H1 (cell line): Measurements from ENCODE around the gene TMCC3. TPM values are rescaled to one million over a fixed set of nuclear protein-coding genes. Genes with fewer than 3 reads are reported as not detected.

Source experiments
- CTCF ChIA-PET: fragments of 300-600 bp; sonication (Branson Sonifier 250); formaldehyde crosslinking; loops from one replicate; lab custom pipeline; 2021; ENCODE audit not compliant: partially characterized antibody; lab: Charles Lee
- POLR2A ChIA-PET: fragments of 300-600 bp; sonication (Branson Sonifier 250); formaldehyde crosslinking; loops from one replicate; lab custom pipeline; 2021; ENCODE audit warnings: inconsistent platforms; ENCODE audit not compliant: partially characterized antibody; lab: Charles Lee
- DNase-seq, 2 experiments: peaks; one replicate each; pipeline versions ENCODE4 v3.0.0 to v3.0.0-alpha.2; 2010 to 2022; ENCODE audit warnings: low spot score in 2 of 2, low read depth in 1 of 2, mixed read lengths in 1 of 2
- FAIRE-seq: peaks from 2 replicates; lab custom pipeline; 2011; peaks lifted over from hg19 to GRCh38; lab: Jason Lieb, UNC
- H2AFZ ChIP-seq: 2 replicates; pipeline ENCODE4 v1.8.1; 2012; ENCODE audit warnings: low read length, inconsistent platforms
- H2AK5ac ChIP-seq: 2 replicates; pipeline ENCODE4 v1.6.1; 2013; ENCODE audit warnings: low read depth, low read length
- H2BK120ac ChIP-seq: replicated peaks from 2 replicates; pipeline ENCODE3; 2013; ENCODE audit warnings: low read depth, low read length, inconsistent platforms
- H2BK12ac ChIP-seq: 2 replicates; pipeline ENCODE4 v1.6.1; 2013; ENCODE audit warnings: low read depth, low read length
- H2BK15ac ChIP-seq: 2 replicates; pipeline ENCODE4 v1.6.1; 2013; ENCODE audit warnings: low read length
- H2BK20ac ChIP-seq: 2 replicates; pipeline ENCODE4 v1.6.1; 2013; ENCODE audit warnings: low read length
- H2BK5ac ChIP-seq: 2 replicates; pipeline ENCODE4 v1.6.1; 2013; ENCODE audit warnings: low read depth, low read length
- H3K14ac ChIP-seq: 2 replicates; pipeline ENCODE4 v1.6.1; 2013; ENCODE audit warnings: inconsistent platforms; ENCODE audit not compliant: insufficient read length
- H3K18ac ChIP-seq: 2 replicates; pipeline ENCODE4 v1.6.1; 2013; ENCODE audit warnings: low read length; ENCODE audit errors: extremely low read depth
- H3K23ac ChIP-seq: 2 replicates; pipeline ENCODE4 v1.6.1; 2013; ENCODE audit warnings: inconsistent platforms; ENCODE audit not compliant: insufficient read length
- H3K23me2 ChIP-seq: 2 replicates; pipeline ENCODE4 v1.6.1; 2013; ENCODE audit warnings: low read depth, low read length
- H3K27ac ChIP-seq: 2 replicates; pipeline ENCODE4 v1.6.1; 2011; ENCODE audit warnings: low read depth, low read length, inconsistent platforms
- H3K27me3 ChIP-seq, 4 experiments: replicated peaks in 1 of 4; 1 replicate in 1 of 4; 2 replicates in 3 of 4; pipeline versions ENCODE4 v1.6.1 to v1.8.1; 2011 to 2013; ENCODE audit warnings: low read length in 3 of 4, mild to moderate bottlenecking in 3 of 4, inconsistent platforms in 2 of 4, mixed read lengths in 2 of 4, moderate library complexity in 1 of 4; ENCODE audit not compliant: control insufficient read depth in 3 of 4, insufficient read depth in 3 of 4; ENCODE audit errors: extremely low read depth in 1 of 4
- H3K36me3 ChIP-seq, 4 experiments: 2 replicates each; pipeline versions ENCODE4 v1.6.1 to v1.8.1; 2011 to 2013; ENCODE audit warnings: mild to moderate bottlenecking in 4 of 4, low read length in 3 of 4, moderate library complexity in 2 of 4, control low read depth in 1 of 4, inconsistent platforms in 1 of 4; ENCODE audit not compliant: insufficient read depth in 4 of 4, control insufficient read depth in 2 of 4
- H3K4ac ChIP-seq: replicated peaks from 2 replicates; pipeline ENCODE3; 2013; ENCODE audit warnings: low read length, low read depth, mixed read lengths, inconsistent platforms; ENCODE audit not compliant: insufficient read length
- H3K4me1 ChIP-seq, 4 experiments: replicated peaks in 1 of 4; 1 replicate in 1 of 4; 2 replicates in 3 of 4; pipeline versions ENCODE4 v1.6.1 to v1.8.1; 2011 to 2013; ENCODE audit warnings: low read length in 3 of 4, inconsistent platforms in 2 of 4, mixed read lengths in 1 of 4; ENCODE audit not compliant: insufficient read depth in 4 of 4, control insufficient read depth in 3 of 4
- H3K4me2 ChIP-seq, 2 experiments: 2 replicates each; pipeline versions ENCODE4 v1.6.1 to v1.8.1; 2011 to 2013; ENCODE audit warnings: low read depth in 2 of 2, low read length in 2 of 2, control low read depth in 1 of 2, inconsistent platforms in 1 of 2, mild to moderate bottlenecking in 1 of 2; ENCODE audit not compliant: insufficient read depth in 1 of 2
- H3K4me3 ChIP-seq, 4 experiments: fragments of 200-600, 300-600 bp in 1 of 4; sonication (generic), shearing (Covaris generic), sonication (Bioruptor Twin) in 1 of 4; 2 replicates each; pipeline versions ENCODE4 v1.5.1 to v1.8.1; 2011 to 2016; ENCODE audit warnings: low read length in 4 of 4, low read depth in 3 of 4, control low read depth in 2 of 4, inconsistent platforms in 2 of 4, mild to moderate bottlenecking in 2 of 4, mixed read lengths in 1 of 4, moderate library complexity in 1 of 4; ENCODE audit not compliant: insufficient read depth in 2 of 4; ENCODE audit errors: extremely low read depth in 1 of 4
- H3K56ac ChIP-seq: replicated peaks from 2 replicates; pipeline ENCODE3; 2013; ENCODE audit warnings: low read depth, mild to moderate bottlenecking, mixed read lengths, low read length, inconsistent platforms; ENCODE audit not compliant: insufficient read length
- H3K79me1 ChIP-seq: 2 replicates; pipeline ENCODE4 v1.6.1; 2013; ENCODE audit warnings: low read depth, low read length, control low read depth
- H3K79me2 ChIP-seq, 2 experiments: 2 replicates each; pipeline versions ENCODE4 v1.6.1 to v1.8.1; 2012 to 2013; ENCODE audit warnings: low read length in 2 of 2, mild to moderate bottlenecking in 2 of 2, inconsistent platforms in 1 of 2; ENCODE audit not compliant: insufficient read depth in 2 of 2, control insufficient read depth in 1 of 2
- H3K9ac ChIP-seq, 4 experiments: replicated peaks in 1 of 4; 1 replicate in 1 of 4; 2 replicates in 3 of 4; pipeline versions ENCODE4 v1.6.1 to v1.8.1; 2011 to 2013; ENCODE audit warnings: low read depth in 3 of 4, low read length in 3 of 4, control low read depth in 2 of 4, mild to moderate bottlenecking in 2 of 4, moderate library complexity in 2 of 4, inconsistent platforms in 1 of 4; ENCODE audit errors: extremely low read depth in 1 of 4
- H3K9me3 ChIP-seq, 2 experiments: 2 replicates each; pipeline versions ENCODE4 v1.6.1 to v1.8.1; 2012 to 2013; ENCODE audit warnings: mild to moderate bottlenecking in 2 of 2, moderate library complexity in 2 of 2, control low read depth in 1 of 2, inconsistent platforms in 1 of 2, low read depth in 1 of 2, low read length in 1 of 2, mixed read lengths in 1 of 2; ENCODE audit not compliant: insufficient read depth in 2 of 2
- H4K20me1 ChIP-seq, 2 experiments: replicated peaks in 1 of 2; 2 replicates each; pipeline versions ENCODE3 to v1.8.1; 2011 to 2013; ENCODE audit warnings: inconsistent platforms in 2 of 2, low read length in 2 of 2, mild to moderate bottlenecking in 1 of 2; ENCODE audit not compliant: insufficient read depth in 2 of 2, control insufficient read depth in 1 of 2
- H4K5ac ChIP-seq: 2 replicates; pipeline ENCODE4 v1.6.1; 2013; ENCODE audit warnings: low read length, low read depth, mixed read lengths, inconsistent platforms; ENCODE audit not compliant: insufficient read length
- H4K8ac ChIP-seq: 2 replicates; pipeline ENCODE4 v1.8.0; 2013; ENCODE audit warnings: mild to moderate bottlenecking, moderate library complexity, low read length, inconsistent platforms; ENCODE audit not compliant: insufficient read depth; ENCODE audit errors: extremely low read depth
- H4K91ac ChIP-seq: replicated peaks from 2 replicates; pipeline ENCODE3; 2013; ENCODE audit warnings: low read length, mixed read lengths, inconsistent platforms; ENCODE audit not compliant: insufficient read length
- ASH2L ChIP-seq: fragments of 200-600, 300-600 bp; sonication (generic); IDR thresholded peaks from one replicate; pipeline ENCODE4 v1.7.1; 2017; ENCODE audit warnings: low read length
- BCL11A ChIP-seq, 2 experiments: IDR thresholded peaks; one replicate each; pipeline ENCODE4 v1.6.1; 2011; ENCODE audit warnings: low read depth in 2 of 2, low read length in 2 of 2, mild to moderate bottlenecking in 2 of 2
- CTCF ChIP-seq, 3 experiments: IDR thresholded peaks; 1 replicate in 2 of 3; 2 replicates in 1 of 3; pipeline versions ENCODE4 v1.5.1 to v1.6.1; 2011; ENCODE audit warnings: low read length in 3 of 3, mild to moderate bottlenecking in 3 of 3, inconsistent platforms in 2 of 3, low read depth in 1 of 3, moderate library complexity in 1 of 3; ENCODE audit not compliant: insufficient read depth in 1 of 3; ENCODE audit errors: control extremely low read depth in 1 of 3
- E2F6 ChIP-seq: IDR thresholded peaks from 2 replicates; pipeline ENCODE4 v1.6.1; 2012; ENCODE audit warnings: inconsistent platforms
- FOSL1 ChIP-seq: IDR thresholded peaks from 2 replicates; pipeline ENCODE4 v1.6.1; 2011; ENCODE audit warnings: mild to moderate bottlenecking, low read depth, low read length, moderate library complexity; ENCODE audit not compliant: insufficient read depth
- RNF2 ChIP-seq: fragments of 200-900, 300-1000 bp; sonication (generic); IDR thresholded peaks from 2 replicates; pipeline ENCODE4 v1.7.1; 2016; ENCODE audit warnings: borderline replicate concordance, low read depth, mild to moderate bottlenecking, antibody characterized with exemption, low read length; ENCODE audit not compliant: poor library complexity, severe bottlenecking; ENCODE audit errors: missing control alignments
- SAP30 ChIP-seq: fragments of 300-600 bp; sonication (generic); IDR thresholded peaks from 2 replicates; pipeline ENCODE4 v1.7.1; 2012; ENCODE audit warnings: low read length, moderate library complexity, mild to moderate bottlenecking, inconsistent platforms; ENCODE audit not compliant: insufficient read depth, insufficient replicate concordance
- SIX5 ChIP-seq: IDR thresholded peaks from 2 replicates; pipeline ENCODE4 v1.6.1; 2011; ENCODE audit warnings: mild to moderate bottlenecking, low read depth, low read length
- WGBS, 2 experiments: shearing (Covaris generic) in 1 of 2; methylation state at CpG; one replicate each; pipeline versions ENCODE4 v1.1.6 to v1.1.7; 2013 to 2015; ENCODE audit warnings: low lambda C conversion rate in 2 of 2, mixed read lengths in 2 of 2, inconsistent platforms in 1 of 2, low coverage in 1 of 2, missing lambda C conversion rate in 1 of 2; ENCODE audit not compliant: insufficient replicate concordance in 2 of 2, insufficient coverage in 1 of 2, insufficient read length in 1 of 2; ENCODE audit errors: extremely low coverage in 1 of 2, missing lambda C conversion rate in 1 of 2; 5-methylcytosine and 5-hydroxymethylcytosine counted together
- polyA plus RNA-seq, 7 experiments: library from polyadenylated mRNA; depleted of rRNA in 3 of 7; stranded (reverse) in 5 of 7; unstranded in 2 of 7; fragments of >200 nt in 5 of 7; fragments of 200-250 nt in 2 of 7; gene quantifications; 1 replicate in 5 of 7; 2 replicates in 1 of 7; 4 replicates in 1 of 7; pipeline versions ENCODE4 v1.2.1 to v1.2.3, GENCODE V29; 2011 to 2013; ENCODE audit warnings: missing spikeins in 2 of 7, mixed read lengths in 2 of 7
- total RNA-seq: library from RNA; stranded (reverse); fragmentation: NEBNext Ultra II Directional; extraction: Animal tissue kit (Norgen Biotek cat#: 25700); gene quantifications from 2 replicates; pipeline ENCODE4 v1.2.1, GENCODE V29; 2021

TMCC3 gene
- total and polyA plus RNA-seq, 2 of the 8 experiments (the other 6 are each of a cell fraction or from before 2014, with no cell fraction given) = 1.7 to 4.1 TPM

GRCh38 chr12:94592080-94592479 lies 58.3 kb downstream of the TMCC3 start:
- no peak overlapping the region for H2AK5ac ChIP-seq
- no peak overlapping the region for H3K4ac ChIP-seq
- no peak overlapping the region for H3K18ac ChIP-seq
- ChIA-PET POLR2A (no interaction called here), CTCF (interaction anchor here (0.6 kb wide), 1 partner anchor 22 kb away, joined by 3 read pairs; no protein-coding TSS in a partner anchor)
- TF ChIP-seq SAP30 = no peak
- no peak for TF ChIP-seq E2F6
- TF ChIP-seq BCL11A (IDR thresholded peaks at IDR 0.05; ENCODE audit: low read depth in 2 of 2, low read length in 2 of 2) = no peak
- no peak for TF ChIP-seq RNF2
- TF ChIP-seq ASH2L = no peak
- no peak for TF ChIP-seq CTCF (IDR thresholded peaks at IDR 0.05; ENCODE audit: control extremely low read depth in 1 of 3, insufficient read depth in 1 of 3, low read depth in 1 of 3, low read length in 3 of 3)
- TF ChIP-seq FOSL1 = no peak
- TF ChIP-seq SIX5 = no peak
- no peak overlapping the region for H4K5ac ChIP-seq
- no peaks in the 10 kb centered on the region for H3K9me3 ChIP-seq
- no peak overlapping the region for H2AFZ ChIP-seq
- H2BK15ac ChIP-seq = no peak overlapping the region
- H4K8ac ChIP-seq = no peak overlapping the region
- no peak overlapping the region for H2BK20ac ChIP-seq
- FAIRE-seq = no peak
- H3K4me3 ChIP-seq = no peak overlapping the region
- no peaks in the 10 kb centered on the region for H4K20me1 ChIP-seq
- no peaks in the 10 kb centered on the region for H3K79me1 ChIP-seq
- no peak overlapping the region for H3K14ac ChIP-seq
- H2BK120ac ChIP-seq = no peak overlapping the region
- H3K4me2 ChIP-seq = no peak overlapping the region
- no peak overlapping the region for H4K91ac ChIP-seq
- H3K23me2 ChIP-seq = no peaks in the 10 kb centered on the region
- DNase-seq = no peak
- no peak overlapping the region for H2BK12ac ChIP-seq
- H3K23ac ChIP-seq = no peak overlapping the region
- H3K36me3 ChIP-seq = no peaks in the 10 kb centered on the region
- 98% methylated on average over 6 of the region's 6 CpGs; no CpG with 5 or more reads in 1 of the 2 experiments for WGBS, 2 experiments
- H3K4me1 ChIP-seq = peaks cover 0 to 3% (median under 1%) of the 10 kb centered on the region in 4 experiments; a peak in 2 of 7 replicates
- H2BK5ac ChIP-seq = no peak overlapping the region
- H3K27ac ChIP-seq = no peak overlapping the region
- H3K56ac ChIP-seq = no peak overlapping the region
- H3K79me2 ChIP-seq = no peaks in the 10 kb centered on the region
- H3K9ac ChIP-seq = no peak overlapping the region
- no peaks in the 10 kb centered on the region for H3K27me3 ChIP-seq
